Stimulated activated naive CD8-positive, alpha-beta T cell treated with anti-CD3 and anti-CD28 coated beads, Interleukin-15, Interleukin-2, amounts not matched to agents 100 U/mL and 50 U/mL, for 24 hours (primary cell): ENCODE measurements around the gene POFUT2.

Source experiments
- ATAC-seq: fragments of 150-1000 bp; cut with Tn5 transposase; one replicate; pipeline ENCODE4 v1.10.0; 2021
- DNase-seq: peaks from one replicate; pipeline ENCODE4 v3.0.0; 2021

The POFUT2 gene

GRCh38 chr21:45223236-45224185, 64.2 kb downstream of the POFUT2 start:
- ATAC-seq, result no peak

GRCh38 chr21:45222001-45222400, 65.7 kb downstream of the POFUT2 start:
- ATAC-seq (no peak), DNase-seq (no peak)

More at GRCh38 chr21:45223236-45224185, 64.2 kb downstream of the POFUT2 start:
- DNase-seq, result no peak

- ATAC-seq (no peak), DNase-seq (no peak)
These were observed 66.8 kb downstream of the POFUT2 start for GRCh38 chr21:45220714-45221490.

- no peak for ATAC-seq
- no peak for DNase-seq
These were observed 67.6 kb downstream of the POFUT2 start for GRCh38 chr21:45220071-45220481.

- ATAC-seq (no peak), DNase-seq (no peak)
These were observed 68.2 kb downstream of the POFUT2 start for GRCh38 chr21:45219517-45219916.

- no peak for DNase-seq
- ATAC-seq, result no peak
These were observed 70.7 kb downstream of the POFUT2 start for GRCh38 chr21:45217010-45217409.

GRCh38 chr21:45215213-45215612, 72.5 kb downstream of the POFUT2 start:
- no peak for ATAC-seq
- no peak for DNase-seq
